HG02571 (cell line): ENCODE data around the gene DDX47.
"Not testable (repeated sequence)": the region's sequence is repeated elsewhere in the genome, so short reads cannot be mapped to it uniquely, and the experiment has no call there.

Source experiments
- ATAC-seq: cut with Tn5 transposase; IDR thresholded peaks from one replicate; pipeline ENCODE4 v1.9.1; 2021; ENCODE audit warnings: mild to moderate bottlenecking, moderate library complexity; ENCODE audit not compliant: unreplicated experiment

The DDX47 gene

GRCh38 chr12:12871587-12872138 lies 58.5 kb downstream of the DDX47 start:
- ATAC-seq: no peak

GRCh38 chr12:12872139-12872933 lies 59.2 kb downstream of the DDX47 start:
- ATAC-seq: no peak

GRCh38 chr12:12872934-12873275 lies 59.8 kb downstream of the DDX47 start:
- no peak for ATAC-seq

- no peak for ATAC-seq
Measured at GRCh38 chr12:12874029-12874428, 60.9 kb downstream of the DDX47 start.

GRCh38 chr12:12875301-12875700 lies 62.2 kb downstream of the DDX47 start:
- ATAC-seq: not testable (repeated sequence)

GRCh38 chr12:12877153-12877768 lies 64.1 kb downstream of the DDX47 start:
- ATAC-seq: no peak

- no peak for ATAC-seq
Measured at GRCh38 chr12:12877781-12878455, 64.8 kb downstream of the DDX47 start.
